PFSK-1 (cell line): ENCODE measurements around the gene HPS1.

Experiments used
- FOXP2 ChIP-seq: optimal IDR thresholded peaks from 2 replicates; pipeline ENCODE3; 2011; ENCODE audit warnings: borderline replicate concordance, control low read depth, inconsistent platforms; ENCODE audit not compliant: insufficient read depth; ENCODE audit errors: extremely low read length, extremely low read depth
- POLR2AphosphoS5 ChIP-seq: IDR thresholded peaks from 2 replicates; pipeline ENCODE4 v1.6.1; 2012; ENCODE audit warnings: low read depth, mild to moderate bottlenecking, control low read depth, low read length, moderate library complexity
- SIN3A ChIP-seq: IDR thresholded peaks from 2 replicates; pipeline ENCODE4 v1.6.1; 2012; ENCODE audit warnings: mild to moderate bottlenecking, low read length, moderate library complexity, borderline replicate concordance; ENCODE audit not compliant: insufficient read depth
- TAF1 ChIP-seq: IDR thresholded peaks from 2 replicates; pipeline ENCODE4 v1.6.1; 2012; ENCODE audit warnings: low read length, control low read depth, borderline replicate concordance; ENCODE audit not compliant: insufficient read depth
- TF ChIP-seq, protein P1 (sequence below), 2 experiments: IDR thresholded peaks; 2 replicates each; pipeline versions ENCODE4 v1.6.1 to v1.8.0; 2011 to 2012; ENCODE audit warnings: low read depth in 2 of 2, low read length in 2 of 2, control low read depth in 1 of 2, inconsistent platforms in 1 of 2, mild to moderate bottlenecking in 1 of 2, moderate library complexity in 1 of 2; ENCODE audit not compliant: insufficient read depth in 1 of 2

The HPS1 gene

GRCh38 chr10:98378722-98379121 lies 68.0 kb downstream of the HPS1 start:
- TF ChIP-seq TAF1 (no peak), POLR2AphosphoS5 (no peak), SIN3A (no peak), FOXP2 (no peak)
- TF ChIP-seq, protein P1, sequence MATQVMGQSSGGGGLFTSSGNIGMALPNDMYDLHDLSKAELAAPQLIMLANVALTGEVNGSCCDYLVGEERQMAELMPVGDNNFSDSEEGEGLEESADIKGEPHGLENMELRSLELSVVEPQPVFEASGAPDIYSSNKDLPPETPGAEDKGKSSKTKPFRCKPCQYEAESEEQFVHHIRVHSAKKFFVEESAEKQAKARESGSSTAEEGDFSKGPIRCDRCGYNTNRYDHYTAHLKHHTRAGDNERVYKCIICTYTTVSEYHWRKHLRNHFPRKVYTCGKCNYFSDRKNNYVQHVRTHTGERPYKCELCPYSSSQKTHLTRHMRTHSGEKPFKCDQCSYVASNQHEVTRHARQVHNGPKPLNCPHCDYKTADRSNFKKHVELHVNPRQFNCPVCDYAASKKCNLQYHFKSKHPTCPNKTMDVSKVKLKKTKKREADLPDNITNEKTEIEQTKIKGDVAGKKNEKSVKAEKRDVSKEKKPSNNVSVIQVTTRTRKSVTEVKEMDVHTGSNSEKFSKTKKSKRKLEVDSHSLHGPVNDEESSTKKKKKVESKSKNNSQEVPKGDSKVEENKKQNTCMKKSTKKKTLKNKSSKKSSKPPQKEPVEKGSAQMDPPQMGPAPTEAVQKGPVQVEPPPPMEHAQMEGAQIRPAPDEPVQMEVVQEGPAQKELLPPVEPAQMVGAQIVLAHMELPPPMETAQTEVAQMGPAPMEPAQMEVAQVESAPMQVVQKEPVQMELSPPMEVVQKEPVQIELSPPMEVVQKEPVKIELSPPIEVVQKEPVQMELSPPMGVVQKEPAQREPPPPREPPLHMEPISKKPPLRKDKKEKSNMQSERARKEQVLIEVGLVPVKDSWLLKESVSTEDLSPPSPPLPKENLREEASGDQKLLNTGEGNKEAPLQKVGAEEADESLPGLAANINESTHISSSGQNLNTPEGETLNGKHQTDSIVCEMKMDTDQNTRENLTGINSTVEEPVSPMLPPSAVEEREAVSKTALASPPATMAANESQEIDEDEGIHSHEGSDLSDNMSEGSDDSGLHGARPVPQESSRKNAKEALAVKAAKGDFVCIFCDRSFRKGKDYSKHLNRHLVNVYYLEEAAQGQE (IDR thresholded peaks at IDR 0.05; ENCODE audit: insufficient read depth in 1 of 2, low read depth in 2 of 2, low read length in 2 of 2) = no peak

DNA sequence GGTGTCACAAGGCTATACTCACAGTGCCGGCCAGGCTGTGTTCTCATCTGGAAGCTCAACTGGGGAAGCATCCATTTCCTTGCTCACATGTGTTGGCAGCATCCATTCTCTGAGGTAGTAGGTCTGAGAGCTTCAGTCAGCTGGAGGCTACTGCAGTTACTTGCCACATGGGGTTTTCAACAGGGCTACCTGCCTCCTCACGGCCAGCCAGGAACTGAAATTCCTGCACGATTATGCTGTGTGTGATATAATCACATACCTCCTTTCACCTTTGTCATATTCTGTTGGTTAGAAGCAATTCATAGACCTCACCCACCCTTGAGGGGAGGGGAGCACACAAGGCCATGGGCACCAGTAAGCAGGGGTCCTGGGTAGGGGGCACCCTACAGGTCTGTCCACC lies 69.2 kb downstream of the HPS1 start:
- TF ChIP-seq, protein P1 (IDR thresholded peaks at IDR 0.05; ENCODE audit: insufficient read depth in 1 of 2, low read depth in 2 of 2, low read length in 2 of 2) = no peak
- TF ChIP-seq FOXP2 (no peak), SIN3A (no peak), TAF1 (no peak), POLR2AphosphoS5 (no peak)

GRCh38 chr10:98377001-98377400 lies 69.7 kb downstream of the HPS1 start:
- TF ChIP-seq TAF1 = no peak
- no peak for TF ChIP-seq FOXP2
- no peak for TF ChIP-seq POLR2AphosphoS5
- TF ChIP-seq, protein P1 (IDR thresholded peaks at IDR 0.05; ENCODE audit: insufficient read depth in 1 of 2, low read depth in 2 of 2, low read length in 2 of 2) = no peak
- TF ChIP-seq SIN3A = no peak

GRCh38 chr10:98376485-98376884 lies 70.2 kb downstream of the HPS1 start:
- TF ChIP-seq FOXP2 = no peak
- no peak for TF ChIP-seq TAF1

DNA sequence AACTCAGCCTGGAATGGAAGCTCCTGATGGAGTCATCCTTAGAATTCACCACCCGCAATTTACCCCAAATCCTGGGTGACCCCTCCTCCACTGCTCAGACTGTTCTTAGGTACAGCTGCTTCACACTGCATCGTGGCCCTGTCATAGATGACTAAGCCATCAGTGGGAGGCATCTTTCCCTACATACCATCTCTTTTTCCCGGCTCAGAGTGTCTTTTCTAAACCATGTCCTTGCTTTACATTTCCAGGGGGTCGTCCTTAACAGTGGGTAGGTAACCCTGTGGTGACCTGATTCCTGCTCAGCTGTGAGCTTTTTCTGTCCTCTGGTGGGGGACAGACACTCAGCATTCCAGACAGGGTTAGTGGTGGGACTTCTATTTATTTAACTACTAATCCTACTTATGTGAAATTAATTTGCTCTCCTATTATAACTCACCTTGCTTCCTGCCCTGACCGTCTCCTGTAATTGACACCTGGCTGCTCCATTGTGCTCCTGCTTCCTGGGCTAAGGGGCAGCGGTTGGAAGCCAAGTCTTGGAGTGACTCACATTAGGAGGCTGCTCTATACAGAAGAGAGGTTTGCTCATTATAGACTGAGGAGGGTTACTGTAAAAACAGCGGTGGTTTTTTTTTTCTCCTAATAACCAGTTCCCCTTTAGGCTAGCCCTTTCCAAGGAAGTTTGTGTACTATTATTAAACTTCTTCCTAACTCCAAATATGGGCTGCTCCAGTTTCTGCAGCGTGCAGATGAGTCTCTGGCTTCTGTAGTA lies 72.3 kb downstream of the HPS1 start:
- TF ChIP-seq FOXP2 = no peak

DNA sequence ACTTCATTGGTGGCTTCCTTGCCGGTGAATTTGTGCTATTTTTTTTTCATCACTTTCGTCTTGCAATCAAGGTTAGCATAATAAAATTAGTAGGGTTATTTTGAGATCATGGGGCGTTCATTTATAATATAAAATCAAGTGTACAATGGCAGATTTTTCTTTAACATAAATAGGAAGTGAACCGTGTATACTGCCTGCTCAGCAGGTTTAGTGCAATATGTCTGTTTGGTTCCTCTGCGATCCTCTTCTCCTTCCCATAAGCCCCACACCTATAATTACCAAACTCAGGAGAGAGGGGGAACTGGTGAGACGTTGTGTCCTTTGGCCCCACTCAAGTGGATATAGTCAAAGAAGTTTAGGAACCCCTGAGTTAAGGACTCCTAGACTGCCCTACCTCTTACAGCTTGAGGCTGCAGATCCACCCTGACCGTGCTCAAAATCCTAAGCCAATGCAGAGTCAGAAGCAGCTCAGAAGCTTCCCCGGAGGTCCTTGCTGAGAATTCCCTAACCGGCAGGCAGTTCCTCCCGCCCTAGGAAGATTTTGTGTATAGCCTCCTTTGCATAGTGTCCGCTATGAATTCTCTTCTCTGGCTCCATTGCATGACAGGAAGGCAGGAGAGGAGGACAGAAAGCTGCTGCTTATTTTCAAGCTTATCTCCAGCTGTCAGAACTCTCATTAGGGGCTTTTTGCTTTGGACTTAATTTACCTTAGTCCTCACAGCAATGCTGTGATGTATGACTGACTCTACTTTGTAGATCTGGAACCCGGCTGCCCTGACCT lies 73.3 kb downstream of the HPS1 start:
- TF ChIP-seq, protein P1 (IDR thresholded peaks at IDR 0.05; ENCODE audit: insufficient read depth in 1 of 2, low read depth in 2 of 2, low read length in 2 of 2) = no peak
- no peak for TF ChIP-seq TAF1
